ENCODE measurements around the gene VAV2.

GRCh38 chr9:134037641-134038040 lies 45.5 kb upstream of the VAV2 start:
- TF ChIP-seq ZFX (IDR thresholded peaks at IDR 0.05; ENCODE audit: borderline replicate concordance) (no peak), CTCF (IDR thresholded peaks at IDR 0.05) (no peak)
